Loucy (cell line): ENCODE data around the gene PIP5K1A.
A peak's percentile ranks its signal among the peaks of the same experiment; 100 is the strongest.

Experiments
- H2AFZ ChIP-seq: fragments of 200-600 bp; sonication (generic); 2 replicates; pipeline ENCODE4 v1.6.0; 2016; ENCODE audit warnings: antibody characterized with exemption, mild to moderate bottlenecking, low read length, moderate library complexity
- H3F3A ChIP-seq: fragments of 200-600 bp; 2 replicates; pipeline ENCODE4 v1.6.0; 2016; ENCODE audit warnings: antibody characterized with exemption, low read depth, mild to moderate bottlenecking
- H3K27me3 ChIP-seq: fragments of 200-600 bp; sonication (generic); 2 replicates; pipeline ENCODE4 v1.6.1; 2014; ENCODE audit warnings: low read length, mild to moderate bottlenecking; ENCODE audit not compliant: insufficient read depth, poor library complexity, severe bottlenecking
- H3K36me3 ChIP-seq: fragments of 200-600 bp; sonication (generic); 2 replicates; pipeline ENCODE4 v1.6.1; 2016; ENCODE audit warnings: low read length; ENCODE audit not compliant: insufficient read depth
- H3K4me1 ChIP-seq: fragments of 200-600 bp; sonication (generic); 2 replicates; pipeline ENCODE4 v1.5.1; 2014; ENCODE audit warnings: low read length, mild to moderate bottlenecking; ENCODE audit not compliant: insufficient read depth, poor library complexity, severe bottlenecking
- H3K4me2 ChIP-seq: fragments of 200-600 bp; sonication (generic); 2 replicates; pipeline ENCODE4 v1.6.0; 2014; ENCODE audit warnings: antibody characterized with exemption, low read length, low read depth, mild to moderate bottlenecking; ENCODE audit not compliant: poor library complexity, severe bottlenecking
- H3K4me3 ChIP-seq: fragments of 200-600 bp; sonication (generic); 2 replicates; pipeline ENCODE4 v1.5.1; 2014; ENCODE audit warnings: low read length, mild to moderate bottlenecking, mixed read lengths; ENCODE audit not compliant: poor library complexity, severe bottlenecking
- H3K79me2 ChIP-seq: fragments of 200-600 bp; sonication (generic); 2 replicates; pipeline ENCODE4 v1.6.1; 2014; ENCODE audit warnings: low read length; ENCODE audit not compliant: insufficient read depth
- H3K9ac ChIP-seq: fragments of 200-600 bp; sonication (generic); 2 replicates; pipeline ENCODE4 v1.6.0; 2014; ENCODE audit warnings: mild to moderate bottlenecking, low read depth, low read length, moderate library complexity; ENCODE audit not compliant: poor library complexity, severe bottlenecking
- H3K9me2 ChIP-seq: fragments of 200-600 bp; sonication (generic); replicated peaks from 2 replicates; pipeline ENCODE4 v1.6.1; 2016; ENCODE audit warnings: low read depth, low read length, mixed read lengths
- H3K9me3 ChIP-seq: fragments of 200-600 bp; sonication (generic); 2 replicates; pipeline ENCODE4 v1.6.1; 2014; ENCODE audit warnings: mild to moderate bottlenecking, antibody characterized with exemption, low read length, low read depth; ENCODE audit not compliant: insufficient read depth
- H4K20me1 ChIP-seq: fragments of 200-600 bp; sonication (generic); 2 replicates; pipeline ENCODE4 v1.6.0; 2014; ENCODE audit warnings: antibody characterized with exemption, low read length, mild to moderate bottlenecking; ENCODE audit not compliant: insufficient read depth, poor library complexity, severe bottlenecking
- EZH2phosphoT487 ChIP-seq: fragments of 200-600 bp; IDR thresholded peaks from 2 replicates; pipeline ENCODE4 v1.6.1; 2018; ENCODE audit warnings: antibody characterized with exemption, mild to moderate bottlenecking, moderate library complexity, borderline replicate concordance
- TF ChIP-seq, protein P1 (sequence below): fragments of 200-600 bp; sonication (generic); conservative IDR thresholded peaks from 2 replicates; pipeline ENCODE4 v1.5.1; 2014; ENCODE audit warnings: mild to moderate bottlenecking, antibody characterized with exemption, low read length

PIP5K1A gene

DNA sequence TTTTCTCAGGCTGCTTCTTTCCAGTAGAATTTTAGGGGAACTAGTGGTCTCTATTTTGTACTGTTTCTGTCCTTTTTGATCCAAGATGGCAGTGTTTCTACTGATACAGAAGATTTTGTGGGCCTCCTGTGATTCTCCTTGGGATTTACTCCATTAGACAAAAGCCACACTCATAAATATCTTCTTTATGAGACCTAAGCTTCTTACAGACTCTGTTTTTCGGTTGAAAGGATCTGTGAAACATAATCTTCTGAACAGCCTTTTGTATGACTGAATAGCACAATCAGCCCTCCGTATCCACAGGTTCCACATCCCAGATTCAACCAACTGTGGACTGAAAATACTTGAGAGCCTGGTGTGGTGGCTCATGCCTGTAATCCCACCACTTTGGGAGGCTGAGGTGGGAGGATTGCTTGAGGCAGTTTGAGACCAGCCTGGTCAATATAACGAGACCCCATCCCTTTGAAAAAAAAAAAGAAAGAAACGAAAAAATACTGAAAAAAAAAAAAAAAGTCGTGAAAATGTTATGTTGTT is 45.4 kb downstream of the PIP5K1A start:
- peaks cover 93% of the 10 kb centered on the region for H3K36me3 ChIP-seq
- no peaks in the 10 kb centered on the region for H3K79me2 ChIP-seq

DNA sequence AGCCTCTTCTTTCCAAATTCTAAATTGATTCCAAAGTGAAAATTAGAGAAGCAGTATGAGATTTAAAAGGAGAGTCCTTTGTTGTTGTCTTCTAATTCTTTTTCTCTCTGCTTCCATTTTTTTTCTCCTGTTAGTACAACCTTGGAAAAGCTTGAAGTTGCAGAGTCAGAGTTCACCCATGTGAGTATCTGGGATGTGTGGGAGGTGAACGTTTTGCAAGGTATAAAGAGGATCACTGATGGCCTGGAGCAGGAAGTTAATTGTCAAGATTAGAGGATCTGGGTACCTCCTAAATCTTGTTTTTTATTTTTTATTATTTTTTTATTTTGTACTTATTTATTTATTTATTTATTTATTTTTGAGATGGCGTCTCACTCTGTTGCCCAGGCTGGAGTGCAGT is 48.4 kb downstream of the PIP5K1A start:
- H4K20me1 ChIP-seq, result no peaks in the 10 kb centered on the region
- H2AFZ ChIP-seq, result no peak overlapping the region
- no peak overlapping the region for H3K9ac ChIP-seq
- no peaks in the 10 kb centered on the region for H3K9me3 ChIP-seq
- H3F3A ChIP-seq, result no peaks in the 10 kb centered on the region
- no peaks in the 10 kb centered on the region for H3K27me3 ChIP-seq
- H3K4me3 ChIP-seq, result no peak overlapping the region
- TF ChIP-seq EZH2phosphoT487, result no peak
- TF ChIP-seq, protein P1, sequence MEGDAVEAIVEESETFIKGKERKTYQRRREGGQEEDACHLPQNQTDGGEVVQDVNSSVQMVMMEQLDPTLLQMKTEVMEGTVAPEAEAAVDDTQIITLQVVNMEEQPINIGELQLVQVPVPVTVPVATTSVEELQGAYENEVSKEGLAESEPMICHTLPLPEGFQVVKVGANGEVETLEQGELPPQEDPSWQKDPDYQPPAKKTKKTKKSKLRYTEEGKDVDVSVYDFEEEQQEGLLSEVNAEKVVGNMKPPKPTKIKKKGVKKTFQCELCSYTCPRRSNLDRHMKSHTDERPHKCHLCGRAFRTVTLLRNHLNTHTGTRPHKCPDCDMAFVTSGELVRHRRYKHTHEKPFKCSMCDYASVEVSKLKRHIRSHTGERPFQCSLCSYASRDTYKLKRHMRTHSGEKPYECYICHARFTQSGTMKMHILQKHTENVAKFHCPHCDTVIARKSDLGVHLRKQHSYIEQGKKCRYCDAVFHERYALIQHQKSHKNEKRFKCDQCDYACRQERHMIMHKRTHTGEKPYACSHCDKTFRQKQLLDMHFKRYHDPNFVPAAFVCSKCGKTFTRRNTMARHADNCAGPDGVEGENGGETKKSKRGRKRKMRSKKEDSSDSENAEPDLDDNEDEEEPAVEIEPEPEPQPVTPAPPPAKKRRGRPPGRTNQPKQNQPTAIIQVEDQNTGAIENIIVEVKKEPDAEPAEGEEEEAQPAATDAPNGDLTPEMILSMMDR, result no peak
- peaks cover 79% of the 10 kb centered on the region for H3K36me3 ChIP-seq
- no peaks in the 10 kb centered on the region for H3K4me1 ChIP-seq
- no peaks in the 10 kb centered on the region for H3K79me2 ChIP-seq
- no peaks in the 10 kb centered on the region for H3K9me2 ChIP-seq
- no peak overlapping the region for H3K4me2 ChIP-seq

More for the DNA sequence above, 45.4 kb downstream of the PIP5K1A start:
- Histone ChIP-seq H3K4me3 (no peak overlapping the region), H3K9me2 (no peaks in the 10 kb centered on the region), H3K4me1 (no peaks in the 10 kb centered on the region), H3K27me3 (no peaks in the 10 kb centered on the region), H3K9ac (no peak overlapping the region), H3K4me2 (no peak overlapping the region), H2AFZ (no peak overlapping the region), H3F3A (no peaks in the 10 kb centered on the region), H3K9me3 (no peaks in the 10 kb centered on the region), H4K20me1 (no peaks in the 10 kb centered on the region)
- no peak for TF ChIP-seq EZH2phosphoT487
- TF ChIP-seq, protein P1, result no peak

DNA sequence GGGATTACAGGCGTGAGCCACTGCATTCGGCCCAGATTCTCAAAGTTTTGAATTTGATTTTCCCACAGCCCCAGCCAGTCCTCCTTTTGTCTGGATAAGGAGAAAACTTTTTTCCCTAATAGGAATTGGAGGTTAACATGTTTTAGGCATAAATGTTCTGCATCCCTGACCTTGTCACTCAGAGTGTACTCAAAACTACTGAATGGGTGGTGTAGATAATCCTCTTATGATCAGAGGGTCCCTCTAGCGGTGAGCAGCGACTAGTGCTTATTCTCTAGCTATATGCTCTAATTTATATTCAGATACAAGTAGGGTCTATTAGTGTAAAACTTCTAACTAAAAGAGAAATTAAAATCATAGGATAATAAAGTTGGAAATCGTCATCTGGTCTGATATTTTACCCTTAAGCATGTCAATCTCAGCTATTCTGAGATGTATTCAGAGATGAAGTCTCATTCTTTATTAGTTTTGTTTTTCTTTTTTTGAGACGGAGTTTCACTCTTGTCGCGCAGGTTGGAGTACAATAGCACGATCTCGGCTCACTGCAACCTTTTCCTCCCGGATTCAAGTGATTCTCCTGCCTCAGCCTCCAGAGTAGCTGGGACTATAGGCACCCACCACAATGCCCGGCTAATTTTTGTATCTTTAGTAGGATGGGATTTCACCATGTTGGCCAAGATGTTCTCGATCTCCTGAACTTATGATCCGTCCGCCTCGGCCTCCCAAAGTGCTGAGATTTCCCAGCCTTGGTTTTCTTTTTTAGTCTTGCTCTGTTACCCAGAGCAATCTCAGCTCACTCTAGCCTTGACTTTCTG is 53.5 kb downstream of the PIP5K1A start:
- H2AFZ ChIP-seq, result no peak overlapping the region
- peaks cover 31% of the 10 kb centered on the region; the same call in 1 of the 2 replicates for H3K36me3 ChIP-seq
- H3F3A ChIP-seq, result no peaks in the 10 kb centered on the region
- no peak overlapping the region for H3K4me3 ChIP-seq
- H3K9me2 ChIP-seq, result no peaks in the 10 kb centered on the region
- no peak overlapping the region for H3K4me2 ChIP-seq
- H3K27me3 ChIP-seq, result no peaks in the 10 kb centered on the region
- H3K79me2 ChIP-seq, result peaks cover 21% of the 10 kb centered on the region
- TF ChIP-seq, protein P1, result peak; percentile 96
- TF ChIP-seq EZH2phosphoT487, result no peak
- peaks cover 4% of the 10 kb centered on the region for H4K20me1 ChIP-seq
- peaks cover 10% of the 10 kb centered on the region for H3K4me1 ChIP-seq
- H3K9me3 ChIP-seq, result no peaks in the 10 kb centered on the region
- H3K9ac ChIP-seq, result no peak overlapping the region
